Measurements from ENCODE around the gene CA6.

GRCh38 chr1:8915446-8915845 lies 30.2 kb upstream of the CA6 start:
- no peak for TF ChIP-seq SIN3A (IDR thresholded peaks at IDR 0.05; ENCODE audit: borderline replicate concordance, insufficient read depth, low read length)
- TF ChIP-seq POLR2AphosphoS5 (IDR thresholded peaks at IDR 0.05; ENCODE audit: low read depth, low read length) = no peak
- no peak for TF ChIP-seq REST (IDR thresholded peaks at IDR 0.05; ENCODE audit: insufficient read depth in 1 of 2, low read depth in 2 of 2, low read length in 2 of 2)
- TF ChIP-seq TAF1 (IDR thresholded peaks at IDR 0.05; ENCODE audit: borderline replicate concordance, insufficient read depth, low read length) = no peak

Data from PFSK-1 (cell line).